KG1 (cell line): ENCODE data around the gene KRTAP10-1.

ENCODE experiments used
- DNase-seq: peaks from one replicate; lab custom pipeline; 2025; lab: John Stamatoyannopoulos, UW

Gene KRTAP10-1

DNA sequence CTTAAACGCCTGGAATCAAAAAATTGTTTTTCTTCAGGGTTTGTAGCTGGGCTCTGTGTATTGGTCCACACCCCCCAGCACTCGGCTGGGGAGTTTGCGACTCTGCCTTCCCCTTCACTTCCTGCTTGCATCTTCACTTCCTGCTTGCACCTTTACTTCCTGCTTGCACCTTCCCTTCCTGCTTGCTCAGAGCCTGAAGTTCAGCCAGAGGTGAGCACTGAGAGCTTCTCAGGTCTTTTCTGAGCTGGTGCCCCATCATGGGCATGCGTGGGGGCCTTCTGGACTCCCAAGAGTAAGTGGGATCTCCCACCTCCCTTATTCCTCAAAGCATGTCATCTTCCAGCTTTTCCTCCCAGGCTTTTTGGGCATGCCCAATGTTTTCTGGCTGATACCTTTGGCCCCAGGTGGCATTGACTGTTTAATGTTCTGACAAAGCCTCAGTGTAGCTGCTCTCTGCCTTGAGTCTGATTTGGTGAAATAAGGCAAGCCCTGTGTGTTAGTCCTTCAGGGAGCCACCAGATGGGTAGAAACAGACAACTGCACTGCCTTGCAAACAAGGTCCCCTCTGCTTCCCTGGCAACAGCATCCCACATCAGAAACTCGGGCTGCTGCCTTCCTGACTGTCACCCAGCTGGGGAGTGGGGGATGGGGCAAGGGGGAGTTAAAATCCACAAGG, 7.8 kb upstream of the KRTAP10-1 start:
- DNase-seq, result no peak

- no peak for DNase-seq
These were observed 4.6 kb upstream of the KRTAP10-1 start for GRCh38 chr21:44544566-44544965.

GRCh38 chr21:44542716-44543115, 2.7 kb upstream of the KRTAP10-1 start:
- no peak for DNase-seq

GRCh38 chr21:44540741-44541288, 820 bp upstream of the KRTAP10-1 start:
- DNase-seq, result no peak

DNA sequence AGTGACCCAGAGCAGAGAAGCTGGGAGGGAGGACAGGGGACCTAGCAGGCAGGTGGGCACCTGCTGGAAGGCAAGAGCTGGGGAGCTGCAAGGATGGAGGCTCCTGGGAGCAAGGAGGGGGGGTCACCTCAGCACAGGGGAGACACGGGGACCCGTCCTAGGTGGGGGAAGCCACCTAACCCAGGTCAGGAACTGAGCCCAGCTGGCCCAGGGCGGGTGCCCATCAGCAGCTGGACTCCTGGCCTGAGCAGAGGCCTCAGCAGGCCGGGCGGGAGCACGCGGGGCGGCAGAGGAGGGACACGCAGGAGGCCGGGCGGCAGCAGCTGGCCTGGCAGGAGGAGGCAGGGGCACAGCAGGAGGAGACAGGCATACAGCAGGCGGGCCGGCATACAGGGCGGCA, 949 bp downstream of the KRTAP10-1 start:
- DNase-seq, result no peak

GRCh38 chr21:44537930-44538911, 1.8 kb downstream of the KRTAP10-1 start:
- DNase-seq, result no peak

- DNase-seq, result no peak
These were observed 4.0 kb downstream of the KRTAP10-1 start for GRCh38 chr21:44535963-44536362.

GRCh38 chr21:44534688-44535087, 5.3 kb downstream of the KRTAP10-1 start:
- DNase-seq, result no peak

- DNase-seq, result no peak
These were observed 5.9 kb downstream of the KRTAP10-1 start for GRCh38 chr21:44533891-44534627.

- no peak for DNase-seq
These were observed 6.7 kb downstream of the KRTAP10-1 start for GRCh38 chr21:44533121-44533890.

GRCh38 chr21:44532712-44533111, 7.3 kb downstream of the KRTAP10-1 start:
- DNase-seq, result no peak

GRCh38 chr21:44531606-44532564, 8.1 kb downstream of the KRTAP10-1 start:
- DNase-seq, result no peak

DNA sequence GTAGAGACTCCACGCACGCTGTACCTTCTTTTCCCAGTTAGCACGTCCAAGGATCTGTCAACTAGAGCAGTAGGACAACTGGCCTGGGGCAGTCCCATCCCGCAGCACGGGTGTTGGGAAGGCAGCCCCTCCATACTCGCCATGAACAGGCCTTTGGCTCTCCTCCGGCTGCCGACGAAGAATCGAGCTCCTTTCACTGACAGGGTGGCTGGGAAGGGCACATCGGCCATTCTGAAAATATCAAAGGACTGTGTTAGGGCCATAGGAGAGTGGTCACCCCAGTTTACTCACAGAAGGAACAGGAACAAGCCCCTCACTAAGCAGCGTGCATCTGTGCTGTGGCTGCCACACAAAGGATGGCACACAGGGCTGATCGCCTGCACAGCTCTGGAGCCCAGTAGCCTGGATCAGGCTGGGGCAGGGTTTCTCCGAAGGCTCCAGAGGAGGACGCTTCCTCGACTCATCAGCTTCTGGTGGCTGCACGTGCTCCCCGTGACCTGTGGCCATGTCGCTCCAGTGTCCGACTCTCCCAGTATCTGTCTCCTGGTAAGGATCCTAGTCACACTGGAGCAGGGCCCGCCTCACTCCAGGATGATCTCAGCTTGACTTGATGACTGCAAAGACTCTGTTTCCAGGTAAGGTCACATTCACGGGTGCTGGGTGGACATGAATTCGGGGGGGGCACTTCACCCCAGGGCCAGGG, 8.9 kb downstream of the KRTAP10-1 start:
- no peak for DNase-seq

- DNase-seq, result no peak
These were observed 9.6 kb downstream of the KRTAP10-1 start for GRCh38 chr21:44530221-44530902.

GRCh38 chr21:44529503-44530125, 10.4 kb downstream of the KRTAP10-1 start:
- DNase-seq, result no peak

DNA sequence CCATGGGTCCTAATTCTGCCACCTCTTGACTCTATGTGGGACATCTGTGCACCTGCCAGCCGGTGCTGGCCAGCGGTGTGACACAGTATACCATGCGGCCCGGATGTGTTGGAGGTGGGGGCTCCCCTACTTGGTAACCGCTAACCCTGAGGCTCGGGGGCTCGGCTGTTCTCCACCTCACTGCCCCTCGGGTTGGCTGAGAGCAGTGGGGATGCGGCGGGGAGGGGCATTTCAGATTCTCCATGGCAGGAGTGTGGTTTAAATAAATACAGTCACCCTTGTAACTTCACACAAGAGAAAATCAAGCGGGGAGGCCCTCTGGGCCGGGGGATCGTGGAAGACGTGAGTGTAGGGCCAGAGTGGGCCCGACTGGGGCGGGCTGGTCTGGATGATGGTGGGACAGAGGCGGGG, 11.0 kb downstream of the KRTAP10-1 start:
- DNase-seq, result no peak

GRCh38 chr21:44528634-44528995, 11.4 kb downstream of the KRTAP10-1 start:
- no peak for DNase-seq

- no peak for DNase-seq
These were observed 11.9 kb downstream of the KRTAP10-1 start for GRCh38 chr21:44527983-44528633.
